ENCODE results near the gene TSR1.

DNA sequence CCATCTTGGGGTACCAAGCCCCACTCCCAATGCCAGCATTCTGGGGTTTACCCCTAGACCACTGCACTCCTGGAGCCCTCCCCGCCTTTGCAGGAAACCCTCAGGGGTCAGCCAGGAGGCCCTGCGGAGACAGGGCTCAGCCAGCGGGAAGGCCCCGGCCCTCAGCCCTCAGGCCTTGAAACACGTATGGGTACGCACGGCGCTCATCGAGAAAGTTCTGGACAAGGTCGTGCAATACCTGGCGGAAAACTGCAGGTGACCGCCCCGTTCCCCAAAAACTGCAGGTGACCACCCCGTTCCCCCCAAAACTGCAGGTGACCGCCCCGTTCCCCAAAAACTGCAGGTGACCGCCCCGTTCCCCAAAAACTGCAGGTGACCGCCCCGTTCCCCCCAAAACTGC lies 25.8 kb upstream of the TSR1 start:
- TF ChIP-seq, protein P1, sequence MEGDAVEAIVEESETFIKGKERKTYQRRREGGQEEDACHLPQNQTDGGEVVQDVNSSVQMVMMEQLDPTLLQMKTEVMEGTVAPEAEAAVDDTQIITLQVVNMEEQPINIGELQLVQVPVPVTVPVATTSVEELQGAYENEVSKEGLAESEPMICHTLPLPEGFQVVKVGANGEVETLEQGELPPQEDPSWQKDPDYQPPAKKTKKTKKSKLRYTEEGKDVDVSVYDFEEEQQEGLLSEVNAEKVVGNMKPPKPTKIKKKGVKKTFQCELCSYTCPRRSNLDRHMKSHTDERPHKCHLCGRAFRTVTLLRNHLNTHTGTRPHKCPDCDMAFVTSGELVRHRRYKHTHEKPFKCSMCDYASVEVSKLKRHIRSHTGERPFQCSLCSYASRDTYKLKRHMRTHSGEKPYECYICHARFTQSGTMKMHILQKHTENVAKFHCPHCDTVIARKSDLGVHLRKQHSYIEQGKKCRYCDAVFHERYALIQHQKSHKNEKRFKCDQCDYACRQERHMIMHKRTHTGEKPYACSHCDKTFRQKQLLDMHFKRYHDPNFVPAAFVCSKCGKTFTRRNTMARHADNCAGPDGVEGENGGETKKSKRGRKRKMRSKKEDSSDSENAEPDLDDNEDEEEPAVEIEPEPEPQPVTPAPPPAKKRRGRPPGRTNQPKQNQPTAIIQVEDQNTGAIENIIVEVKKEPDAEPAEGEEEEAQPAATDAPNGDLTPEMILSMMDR (IDR thresholded peaks at IDR 0.05): no peak
- no peak for TF ChIP-seq POLR2A (IDR thresholded peaks at IDR 0.05)
